Gastroesophageal sphincter (tissue), 3 donors: ENCODE results near the gene STX1A.

ENCODE experiments used
- CTCF ChIP-seq, 4 experiments: fragments of 200-600 bp in 2 of 4; fragments of 450-650 bp in 2 of 4; sonication (generic) in 1 of 4; IDR thresholded peaks; one replicate each; pipeline ENCODE4 v1.5.1; 2017 to 2019; ENCODE audit warnings: antibody characterized with exemption in 4 of 4, mild to moderate bottlenecking in 2 of 4, moderate library complexity in 2 of 4
- POLR2AphosphoS5 ChIP-seq: sonication (generic); formaldehyde crosslinking; IDR thresholded peaks from one replicate; pipeline ENCODE4 v1.6.1; 2017; ENCODE audit warnings: antibody characterized with exemption

- no peak for TF ChIP-seq CTCF (IDR thresholded peaks at IDR 0.05)
- no peak for TF ChIP-seq POLR2AphosphoS5
These were observed 9.1 kb upstream of the STX1A start for GRCh38 chr7:73728551-73728950.
